GM23248 (cell line): Measurements from ENCODE around the gene CLECL1. TPM values are rescaled to one million over a fixed set of nuclear protein-coding genes. Genes with fewer than 3 reads are reported as not detected.
"Not testable (repeated sequence)": the region's sequence is repeated elsewhere in the genome, so short reads cannot be mapped to it uniquely, and the experiment has no call there.

ENCODE experiments used
- DNase-seq: peaks from one replicate; pipeline ENCODE4 v3.0.0-alpha.2; 2015
- H2AFZ ChIP-seq: fragments of 200-600 bp; sonication (generic); 2 replicates; pipeline ENCODE4 v1.6.1; 2016; ENCODE audit warnings: antibody characterized with exemption
- H3F3A ChIP-seq: fragments of 200-600 bp; sonication (generic); 2 replicates; pipeline ENCODE4 v1.6.1; 2016; ENCODE audit warnings: mild to moderate bottlenecking, antibody characterized with exemption, mixed run types; ENCODE audit not compliant: insufficient read depth
- H3K27ac ChIP-seq: fragments of 200-600 bp; sonication (generic); 2 replicates; pipeline ENCODE4 v1.5.1; 2016; ENCODE audit warnings: mild to moderate bottlenecking
- H3K27me3 ChIP-seq: fragments of 200-600 bp; sonication (generic); replicated peaks from 2 replicates; pipeline ENCODE4 v1.6.1; 2016; ENCODE audit warnings: mild to moderate bottlenecking; ENCODE audit not compliant: insufficient read depth
- H3K36me3 ChIP-seq: fragments of 200-600 bp; sonication (generic); 2 replicates; pipeline ENCODE4 v1.6.1; 2016; ENCODE audit warnings: low read depth, mild to moderate bottlenecking
- H3K4me1 ChIP-seq: fragments of 200-600 bp; sonication (generic); 2 replicates; pipeline ENCODE4 v1.6.1; 2016; ENCODE audit warnings: mild to moderate bottlenecking; ENCODE audit not compliant: insufficient read depth
- H3K4me2 ChIP-seq: fragments of 200-600 bp; sonication (generic); one replicate; pipeline ENCODE4 v1.6.1; 2016; ENCODE audit warnings: mild to moderate bottlenecking; ENCODE audit not compliant: unreplicated experiment
- H3K4me3 ChIP-seq: fragments of 200-600 bp; sonication (generic); 2 replicates; pipeline ENCODE4 v1.5.1; 2016; ENCODE audit warnings: mild to moderate bottlenecking
- H3K79me2 ChIP-seq: fragments of 200-600 bp; sonication (generic); 2 replicates; pipeline ENCODE4 v1.6.1; 2016; ENCODE audit warnings: mild to moderate bottlenecking; ENCODE audit not compliant: insufficient read depth
- H3K9ac ChIP-seq: fragments of 200-600 bp; sonication (generic); 2 replicates; pipeline ENCODE4 v1.6.1; 2016; ENCODE audit warnings: mild to moderate bottlenecking
- H3K9me2 ChIP-seq: fragments of 200-600 bp; sonication (generic); 2 replicates; pipeline ENCODE4 v1.6.1; 2016; ENCODE audit warnings: mixed run types, mild to moderate bottlenecking, moderate library complexity; ENCODE audit not compliant: insufficient read depth
- H3K9me3 ChIP-seq: fragments of 200-600 bp; sonication (generic); one replicate; pipeline ENCODE4 v1.6.1; 2017; ENCODE audit warnings: low read depth
- H4K20me1 ChIP-seq: fragments of 200-600 bp; sonication (generic); 2 replicates; pipeline ENCODE4 v1.6.0; 2016; ENCODE audit not compliant: insufficient read depth
- EZH2 ChIP-seq: fragments of 200-600 bp; sonication (generic); IDR thresholded peaks from 2 replicates; pipeline ENCODE4 v1.6.1; 2018; ENCODE audit warnings: antibody characterized with exemption, mild to moderate bottlenecking; ENCODE audit not compliant: insufficient read depth, poor library complexity, severe bottlenecking
- EZH2phosphoT487 ChIP-seq: fragments of 200-600 bp; sonication (generic); IDR thresholded peaks from 2 replicates; pipeline ENCODE4 v1.6.1; 2018; ENCODE audit warnings: antibody characterized with exemption, moderate library complexity, mild to moderate bottlenecking, low read depth; ENCODE audit not compliant: insufficient read depth
- WGBS, 2 experiments: methylation state at CpG; one replicate each; pipeline ENCODE4 v1.1.6; 2015 to 2017; ENCODE audit warnings: low lambda C conversion rate in 2 of 2, low coverage in 1 of 2; ENCODE audit errors: missing lambda C conversion rate in 2 of 2; 5-methylcytosine and 5-hydroxymethylcytosine counted together
- in situ Hi-C: fragments of 300-500 bp; cut with MboI; formaldehyde crosslinking; loops from 2 replicates; pipeline ENCODE4 v1.15.0; 2020
- polyA plus RNA-seq: library from polyadenylated mRNA; unstranded; fragments of >200 nt; fragmentation: Nextera tagmentation; extraction: Ambion mirVana; gene quantifications from 2 replicates; pipeline ENCODE4 v1.2.1, GENCODE V29; 2016
- total RNA-seq: library from RNA; depleted of rRNA; stranded (reverse); fragments of >200 nt; shearing (Covaris generic); gene quantifications from 2 replicates; pipeline ENCODE4 v1.2.3, GENCODE V29; 2014

CLECL1 gene
- total and polyA plus RNA-seq, 2 experiments from 2014 or later, result not detected

GRCh38 chr12:9694241-9694640 is 38.7 kb downstream of the CLECL1 start:
- Histone ChIP-seq H3F3A (no peaks in the 10 kb centered on the region), H3K27me3 (no peaks in the 10 kb centered on the region), H3K4me1 (peaks cover 3% of the 10 kb centered on the region; the same call in 1 of the 2 replicates), H3K27ac (no peak overlapping the region), H3K9ac (no peak overlapping the region), H4K20me1 (no peaks in the 10 kb centered on the region), H2AFZ (no peak overlapping the region), H3K4me2 (no peak overlapping the region), H3K9me2 (no peaks in the 10 kb centered on the region), H3K36me3 (peaks cover 11% of the 10 kb centered on the region; the same call in 1 of the 2 replicates), H3K79me2 (no peaks in the 10 kb centered on the region), H3K4me3 (no peak overlapping the region), H3K9me3 (no peaks in the 10 kb centered on the region)
- in situ Hi-C loops, result no loop called here
- 72 to 87% methylated on average over 1 of the region's 1 CpG for WGBS, 2 experiments
- TF ChIP-seq EZH2, result no peak
- TF ChIP-seq EZH2phosphoT487, result no peak
- DNase-seq, result no peak

DNA sequence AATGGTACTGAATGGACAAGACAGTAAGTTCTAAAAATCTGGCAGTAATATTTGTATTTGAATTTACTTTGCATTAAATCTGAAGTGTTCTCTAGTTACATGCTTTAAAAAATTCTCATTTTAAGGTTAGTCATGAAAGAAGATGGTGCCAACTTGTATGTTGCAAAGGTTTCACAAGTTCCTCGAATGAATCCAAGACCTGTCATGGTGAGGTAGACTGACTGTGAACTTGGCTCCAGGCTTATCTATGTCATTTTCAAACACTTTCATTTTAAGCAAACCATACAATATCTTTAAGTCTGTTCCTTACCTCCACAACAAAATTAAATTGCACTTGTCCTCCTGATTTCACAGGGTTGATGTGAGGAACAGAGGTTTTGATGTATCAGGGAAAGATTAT is 40.0 kb downstream of the CLECL1 start:
- H3K4me3 ChIP-seq, result no peak overlapping the region
- no peak overlapping the region for H2AFZ ChIP-seq
- no peaks in the 10 kb centered on the region for H3K27me3 ChIP-seq
- H3K79me2 ChIP-seq, result no peaks in the 10 kb centered on the region
- WGBS, 2 experiments, result 86 to 96% methylated on average over 1 of the region's 1 CpG
- no peaks in the 10 kb centered on the region for H3K9me2 ChIP-seq
- in situ Hi-C loops, result no loop called here
- TF ChIP-seq EZH2, result no peak
- H3K27ac ChIP-seq, result no peak overlapping the region
- H4K20me1 ChIP-seq, result no peaks in the 10 kb centered on the region
- no peaks in the 10 kb centered on the region for H3K9me3 ChIP-seq
- no peaks in the 10 kb centered on the region for H3K4me1 ChIP-seq
- H3K9ac ChIP-seq, result no peak overlapping the region
- peaks cover 15% of the 10 kb centered on the region; the same call in 1 of the 2 replicates for H3K36me3 ChIP-seq
- peak; percentile 8 for DNase-seq
- no peaks in the 10 kb centered on the region for H3F3A ChIP-seq
- no peak overlapping the region for H3K4me2 ChIP-seq

DNA sequence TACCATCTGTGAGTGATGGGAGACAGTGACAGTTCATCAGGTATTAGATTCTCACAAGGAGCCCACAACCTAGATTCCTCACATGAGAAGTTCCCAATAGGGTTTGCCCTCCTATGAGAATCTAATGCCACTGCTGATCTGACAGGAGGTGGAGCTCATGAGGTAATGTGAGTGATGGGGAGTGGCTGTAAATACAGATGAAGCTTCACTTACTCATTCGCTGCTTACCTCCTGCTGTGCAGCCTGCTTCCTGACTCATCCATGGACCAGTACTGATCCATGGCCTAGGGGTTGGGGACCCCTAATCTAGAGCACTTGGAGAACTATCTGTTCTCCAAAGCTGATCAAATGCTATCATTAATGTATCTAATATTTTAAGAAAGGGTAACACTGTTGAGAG is 45.7 kb downstream of the CLECL1 start:
- no peaks in the 10 kb centered on the region for H3K9me2 ChIP-seq
- H3K9me3 ChIP-seq, result no peaks in the 10 kb centered on the region
- H3K27ac ChIP-seq, result no peak overlapping the region
- no peak overlapping the region for H2AFZ ChIP-seq
- H3K9ac ChIP-seq, result no peak overlapping the region
- in situ Hi-C loops, result no loop called here
- DNase-seq, result no peak
- no peaks in the 10 kb centered on the region for H3K4me1 ChIP-seq
- 87 to 93% methylated on average over 1 of the region's 1 CpG for WGBS, 2 experiments
- no peaks in the 10 kb centered on the region for H4K20me1 ChIP-seq
- H3K4me2 ChIP-seq, result no peak overlapping the region
- H3K36me3 ChIP-seq, result peaks cover 12% of the 10 kb centered on the region
- TF ChIP-seq EZH2phosphoT487, result no peak
- no peak for TF ChIP-seq EZH2
- no peaks in the 10 kb centered on the region for H3F3A ChIP-seq
- no peak overlapping the region for H3K4me3 ChIP-seq
- H3K79me2 ChIP-seq, result no peaks in the 10 kb centered on the region
- no peaks in the 10 kb centered on the region for H3K27me3 ChIP-seq

DNA sequence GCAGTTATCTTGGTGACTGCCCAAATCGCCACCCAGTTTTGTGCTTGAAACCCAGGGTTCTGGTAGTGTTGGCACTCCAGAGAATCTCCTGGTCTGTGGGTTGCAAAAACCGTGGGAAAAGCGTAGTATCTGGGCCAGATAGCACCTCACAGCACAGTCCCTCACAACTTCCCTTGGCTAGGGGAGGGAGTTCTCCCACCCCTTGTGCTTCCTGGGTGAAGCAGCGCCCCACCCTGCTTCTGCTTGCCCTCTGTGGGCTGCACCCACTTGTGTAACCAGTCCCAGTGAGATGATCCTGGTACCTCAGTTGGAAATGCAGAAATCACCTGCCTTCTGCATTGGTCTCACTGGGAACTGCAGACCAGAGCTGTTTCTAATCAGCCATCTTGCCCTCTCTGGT is 47.0 kb downstream of the CLECL1 start:
- Histone ChIP-seq H3K36me3 (peaks cover 12% of the 10 kb centered on the region), H3K27me3 (no peaks in the 10 kb centered on the region), H3K4me3 (no peak overlapping the region), H4K20me1 (no peaks in the 10 kb centered on the region), H3K27ac (no peak overlapping the region), H3K9me3 (no peaks in the 10 kb centered on the region), H3K4me2 (no peak overlapping the region), H3F3A (no peaks in the 10 kb centered on the region), H3K4me1 (no peaks in the 10 kb centered on the region), H3K79me2 (no peaks in the 10 kb centered on the region), H3K9ac (no peak overlapping the region), H2AFZ (no peak overlapping the region), H3K9me2 (no peaks in the 10 kb centered on the region)
- in situ Hi-C loops, result no loop called here
- TF ChIP-seq EZH2phosphoT487 (no peak), EZH2 (no peak)
- WGBS, 2 experiments, result 60 to 69% methylated on average over 4 of the region's 4 CpGs
- DNase-seq, result no peak

DNA sequence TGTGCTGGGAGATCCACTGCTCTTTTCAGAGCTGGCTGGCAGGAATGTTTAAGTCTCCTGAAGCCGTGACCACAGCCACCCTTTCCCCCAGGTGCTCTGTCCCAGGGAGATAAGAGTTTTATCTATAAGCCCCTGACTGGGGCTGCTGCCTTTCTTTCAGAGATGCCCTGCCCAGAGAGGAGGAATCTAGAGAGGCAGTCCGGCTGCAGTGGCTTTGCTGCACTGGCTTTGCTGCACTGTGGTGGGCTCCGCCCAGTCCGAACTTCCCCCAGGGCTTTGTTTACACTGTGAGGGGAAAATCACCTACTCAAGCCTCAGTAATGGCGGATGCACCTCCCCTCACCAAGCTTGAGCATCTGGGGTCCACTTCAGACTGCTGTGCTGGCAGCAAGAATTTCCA is 47.5 kb downstream of the CLECL1 start:
- H3F3A ChIP-seq, H3K4me2 ChIP-seq, H3K9me3 ChIP-seq, H3K4me3 ChIP-seq, H4K20me1 ChIP-seq, in situ Hi-C loops, DNase-seq, H3K9me2 ChIP-seq, H3K9ac ChIP-seq, H3K4me1 ChIP-seq, H3K27ac ChIP-seq, H3K79me2 ChIP-seq, H3K27me3 ChIP-seq, H2AFZ ChIP-seq: not testable (repeated sequence)
- 81 to 86% methylated on average over 5 of the region's 5 CpGs for WGBS, 2 experiments
- H3K36me3 ChIP-seq, result peaks cover 12% of the 10 kb centered on the region

DNA sequence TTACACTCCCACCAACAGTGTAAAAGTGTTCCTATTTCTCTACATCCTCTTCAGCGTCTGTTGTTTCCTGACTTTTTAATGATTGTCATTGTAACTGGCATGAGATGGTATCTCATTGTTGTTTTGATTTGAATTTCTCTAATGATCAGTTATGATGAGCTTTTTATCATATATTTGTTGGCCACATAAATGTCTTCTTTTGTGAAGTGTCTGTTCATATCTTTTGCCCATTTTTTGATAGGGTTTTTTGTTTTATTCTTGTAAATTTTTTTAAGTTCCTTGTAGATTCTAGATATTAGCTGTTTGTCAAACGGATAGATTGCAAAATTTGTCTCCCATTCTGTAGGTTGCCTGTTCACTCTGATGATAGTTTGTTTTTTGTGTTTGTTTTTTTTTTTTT is 49.9 kb downstream of the CLECL1 start:
- H3K27ac ChIP-seq, in situ Hi-C loops, H3K4me1 ChIP-seq, H3K4me3 ChIP-seq, H3K9me2 ChIP-seq, DNase-seq, H4K20me1 ChIP-seq, H3K4me2 ChIP-seq, H2AFZ ChIP-seq, H3K27me3 ChIP-seq, H3K79me2 ChIP-seq, H3K36me3 ChIP-seq, H3F3A ChIP-seq, H3K9me3 ChIP-seq, H3K9ac ChIP-seq: not testable (repeated sequence)
- 83 to 85% methylated on average over 2 of the region's 2 CpGs for WGBS, 2 experiments

DNA sequence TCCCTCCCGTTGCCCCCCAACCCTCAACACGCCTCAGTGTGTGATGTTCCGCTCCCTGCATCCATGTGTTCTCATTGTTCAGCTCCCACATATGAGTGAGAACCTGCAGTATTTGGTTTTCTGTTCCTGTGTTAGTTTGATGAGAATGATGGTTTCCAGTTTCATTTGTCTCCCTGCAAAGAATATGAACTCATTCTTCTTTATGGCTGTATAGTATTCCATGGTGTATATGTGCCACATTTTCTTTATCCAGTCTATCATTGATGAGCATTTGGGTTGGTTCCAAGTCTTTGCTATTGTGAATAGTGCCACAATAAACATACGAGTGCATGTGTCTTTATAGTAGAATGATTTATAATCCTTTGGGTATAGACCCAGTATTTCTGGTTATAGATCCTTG is 50.4 kb downstream of the CLECL1 start:
- DNase-seq, H3K4me1 ChIP-seq, H3K4me3 ChIP-seq, H3K9me2 ChIP-seq, H4K20me1 ChIP-seq, H3K27me3 ChIP-seq, H3F3A ChIP-seq, H3K36me3 ChIP-seq, H3K9me3 ChIP-seq, in situ Hi-C loops, H3K27ac ChIP-seq, H3K79me2 ChIP-seq, H3K4me2 ChIP-seq, H3K9ac ChIP-seq, H2AFZ ChIP-seq: not testable (repeated sequence)
- 88 to 91% methylated on average over 4 of the region's 4 CpGs for WGBS, 2 experiments
